Naive thymus-derived CD4-positive, alpha-beta T cell (primary cell): ENCODE results near the gene AKT1S1. TPM values are rescaled to one million over a fixed set of nuclear protein-coding genes. Genes with fewer than 3 reads are reported as not detected.
A peak's percentile ranks its signal among the peaks of the same experiment; 100 is the strongest.

ENCODE experiments used
- ATAC-seq: fragments of 150-1000 bp; cut with Tn5 transposase; 2 replicates; pipeline ENCODE4 v1.10.0; 2021; ENCODE audit warnings: mild to moderate bottlenecking, moderate library complexity
- CTCF ChIA-PET: fragments of 350-600 bp; sonication (Branson Sonifier 250); formaldehyde crosslinking; loops from one replicate; lab custom pipeline; 2021; ENCODE audit warnings: antibody characterized with exemption; lab: Charles Lee
- POLR2A ChIA-PET: fragments of 350-600 bp; sonication (Branson Sonifier 250); formaldehyde crosslinking; loops from one replicate; lab custom pipeline; 2021; ENCODE audit warnings: antibody characterized with exemption, inconsistent platforms; lab: Charles Lee
- DNase-seq, 9 donors: peaks; one replicate each; pipeline versions ENCODE4 v3.0.0 to v3.0.0-alpha.2; 2020 to 2022; ENCODE audit warnings: mixed read lengths in 1 of 9
- H3K27ac ChIP-seq: one replicate; pipeline ENCODE4 v1.7.0; 2013; ENCODE audit warnings: mild to moderate bottlenecking, low read depth, low read length, moderate library complexity
- H3K27me3 ChIP-seq, 2 donors: one replicate each; pipeline ENCODE4 v1.7.0; 2013; ENCODE audit warnings: low read length in 2 of 2, mild to moderate bottlenecking in 2 of 2, moderate library complexity in 2 of 2; ENCODE audit not compliant: control insufficient read depth in 2 of 2, insufficient read depth in 2 of 2
- H3K36me3 ChIP-seq, 3 experiments: 1 replicate in 2 of 3; 2 replicates in 1 of 3; pipeline ENCODE4 v1.7.0; 2013; ENCODE audit warnings: low read length in 3 of 3, mild to moderate bottlenecking in 3 of 3, moderate library complexity in 1 of 3; ENCODE audit not compliant: insufficient read depth in 3 of 3, control insufficient read depth in 2 of 3
- H3K4me1 ChIP-seq, 2 donors: one replicate each; pipeline ENCODE4 v1.7.0; 2013; ENCODE audit warnings: low read length in 2 of 2, mild to moderate bottlenecking in 2 of 2, moderate library complexity in 1 of 2; ENCODE audit not compliant: control insufficient read depth in 2 of 2, insufficient read depth in 2 of 2
- H3K4me3 ChIP-seq: 2 replicates; pipeline ENCODE4 v1.7.0; 2013; ENCODE audit warnings: mild to moderate bottlenecking, low read length
- H3K9me3 ChIP-seq, 3 experiments: 1 replicate in 2 of 3; 2 replicates in 1 of 3; pipeline ENCODE4 v1.7.0; 2013; ENCODE audit warnings: low read length in 3 of 3; ENCODE audit not compliant: control insufficient read depth in 2 of 3
- H3K27ac Mint-ChIP-seq, 9 donors: one replicate each; pipeline ENCODE4 v1.8.0; 2020 to 2022; ENCODE audit warnings: mixed read lengths in 9 of 9, mild to moderate bottlenecking in 8 of 9, moderate library complexity in 5 of 9, inconsistent platforms in 2 of 9
- H3K27me3 Mint-ChIP-seq, 5 donors: one replicate each; pipeline ENCODE4 v1.8.0; 2021 to 2022; ENCODE audit warnings: mixed read lengths in 5 of 5, mild to moderate bottlenecking in 1 of 5
- H3K36me3 Mint-ChIP-seq, 5 donors: one replicate each; pipeline ENCODE4 v1.8.0; 2020 to 2022; ENCODE audit warnings: mixed read lengths in 5 of 5, mild to moderate bottlenecking in 3 of 5, inconsistent platforms in 1 of 5
- H3K4me1 Mint-ChIP-seq, 7 donors: one replicate each; pipeline ENCODE4 v1.8.0; 2020 to 2022; ENCODE audit warnings: mixed read lengths in 7 of 7, mild to moderate bottlenecking in 3 of 7, inconsistent platforms in 1 of 7
- H3K4me3 Mint-ChIP-seq, 10 donors: one replicate each; pipeline ENCODE4 v1.8.0; 2020 to 2022; ENCODE audit warnings: mild to moderate bottlenecking in 10 of 10, mixed read lengths in 10 of 10, moderate library complexity in 6 of 10, inconsistent platforms in 2 of 10
- H3K9me3 Mint-ChIP-seq, 11 donors: one replicate each; pipeline ENCODE4 v1.8.0; 2020 to 2022; ENCODE audit warnings: mixed read lengths in 11 of 11, mild to moderate bottlenecking in 4 of 11, inconsistent platforms in 1 of 11, moderate library complexity in 1 of 11
- intact Hi-C, 2 donors: fragments of 100-400 bp; cut with micrococcal nuclease; formaldehyde crosslinking; loops; one replicate each; pipeline ENCODE4 v1.15.1; 2023
- polyA plus RNA-seq, 2 donors: library from polyadenylated mRNA; unstranded; fragments of 300-500 nt; fragmentation: Illumina TruSeq; gene quantifications; one replicate each; pipeline ENCODE4 v1.2.3, GENCODE V29; 2021
- total RNA-seq, 6 experiments: library from RNA in 5 of 6; stranded (reverse) in 5 of 6; gene quantifications; 1 replicate in 5 of 6; 2 replicates in 1 of 6; pipeline ENCODE4 v1.2.3 and lab custom pipeline; 2021 to 2026

The AKT1S1 gene
- total and polyA plus RNA-seq, 7 experiments from 2014 or later, result 4.7 to 25.7 (median 17.3) TPM

DNA sequence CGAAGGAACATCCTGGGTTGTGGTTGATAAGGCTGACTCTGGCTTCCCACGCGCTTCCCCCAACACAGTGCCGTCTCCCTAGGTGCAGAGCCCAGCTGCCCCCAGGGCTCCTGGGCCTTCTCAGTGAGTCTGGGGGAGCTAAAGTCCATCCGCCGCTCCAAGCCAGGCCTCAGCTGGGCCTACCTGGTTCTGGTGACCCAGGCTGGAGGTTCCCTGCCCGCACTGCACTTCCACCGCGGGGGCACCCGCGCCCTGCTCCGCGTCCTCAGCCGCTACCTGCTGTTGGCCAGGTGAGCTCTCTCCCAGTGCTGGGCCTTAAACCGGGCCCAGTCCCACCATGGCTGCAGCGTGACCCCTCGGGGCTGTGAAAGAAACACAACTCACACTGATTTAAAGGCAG lies 4.0 kb upstream of the AKT1S1 start:
- Histone ChIP-seq H3K36me3 (peaks cover 6 to 66% (median 33%) of the 10 kb centered on the region in 3 experiments), H3K27ac (no peak overlapping the region), H3K27me3 (no peaks in the 10 kb centered on the region), H3K9me3 (no peaks in the 10 kb centered on the region), H3K4me1 (peaks cover 11 to 14% of the 10 kb centered on the region in 2 donors), H3K4me3 (no peak overlapping the region)
- H3K4me3 Mint-ChIP-seq, result no peak overlapping the region
- peaks cover 0 to 27% (median 14%) of the 10 kb centered on the region in 5 donors for H3K36me3 Mint-ChIP-seq
- ATAC-seq, result no peak
- H3K27ac Mint-ChIP-seq, result peak overlapping the region in 1 of 9 donors; percentile 25
- DNase-seq, result no peak
- H3K9me3 Mint-ChIP-seq, result no peaks in the 10 kb centered on the region
- CTCF ChIA-PET, result no interaction called here
- H3K27me3 Mint-ChIP-seq, result no peaks in the 10 kb centered on the region
- POLR2A ChIA-PET, result no interaction called here
- intact Hi-C loops, result no loop called here
- peaks cover 15 to 17% (median 16%) of the 10 kb centered on the region in 7 donors for H3K4me1 Mint-ChIP-seq

DNA sequence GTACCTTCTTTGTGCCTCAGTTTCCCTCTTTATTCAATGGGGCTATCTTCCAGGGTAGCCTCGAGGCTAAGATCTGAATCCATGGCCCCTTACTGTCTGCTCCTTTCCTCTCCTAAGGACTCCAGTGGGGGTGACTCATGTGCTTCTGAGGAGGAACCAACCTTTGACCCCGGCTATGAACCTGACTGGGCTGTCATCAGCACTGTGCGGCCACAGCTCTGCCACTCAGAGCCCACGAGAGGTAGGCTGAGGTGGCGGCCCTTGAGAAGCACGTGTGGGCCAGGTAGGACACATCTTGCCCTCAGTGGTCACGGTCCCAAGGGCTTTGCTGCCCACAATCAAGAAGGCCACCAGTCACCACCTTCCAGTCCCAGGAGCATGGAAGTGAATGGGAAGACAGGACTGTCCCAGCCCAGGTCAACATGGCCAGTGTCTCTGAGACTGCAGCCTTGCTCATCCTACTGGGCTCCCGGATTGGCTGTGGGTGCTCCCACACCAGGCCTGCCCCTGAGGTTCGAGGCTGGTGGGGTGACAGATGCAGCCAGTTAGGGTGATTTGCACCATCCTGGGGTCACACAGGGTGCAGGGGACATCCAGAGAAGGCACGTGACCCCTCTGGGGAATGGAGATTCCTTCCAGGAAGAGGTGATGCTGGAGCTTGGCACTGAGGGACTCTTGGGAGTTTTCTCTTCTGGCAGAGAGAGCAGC lies 3.2 kb upstream of the AKT1S1 start:
- POLR2A ChIA-PET, result no interaction called here
- Mint-ChIP-seq H3K36me3 (peaks cover 0 to 25% (median 14%) of the 10 kb centered on the region in 5 donors), H3K9me3 (peaks cover 0 to 1% (median 0%) of the 10 kb centered on the region in 11 donors), H3K27me3 (no peaks in the 10 kb centered on the region), H3K27ac (peak overlapping the region in 3 of 9 donors; percentile 25 to 82 (median 61)), H3K4me1 (peaks cover 21 to 24% (median 23%) of the 10 kb centered on the region in 7 donors), H3K4me3 (peak overlapping the region in 2 of 10 donors; percentile 5 to 16)
- Histone ChIP-seq H3K9me3 (no peaks in the 10 kb centered on the region), H3K4me3 (no peak overlapping the region), H3K27me3 (no peaks in the 10 kb centered on the region), H3K36me3 (peaks cover 6 to 64% (median 33%) of the 10 kb centered on the region in 3 experiments), H3K4me1 (peaks cover 11 to 20% of the 10 kb centered on the region in 2 donors), H3K27ac (no peak overlapping the region)
- CTCF ChIA-PET, result interaction anchor here (0.7 kb wide), 1 partner anchor 1249 kb away, joined by 4 read pairs; no protein-coding TSS in a partner anchor
- DNase-seq (no peak), ATAC-seq (no peak)
- intact Hi-C loops, result no loop called here

DNA sequence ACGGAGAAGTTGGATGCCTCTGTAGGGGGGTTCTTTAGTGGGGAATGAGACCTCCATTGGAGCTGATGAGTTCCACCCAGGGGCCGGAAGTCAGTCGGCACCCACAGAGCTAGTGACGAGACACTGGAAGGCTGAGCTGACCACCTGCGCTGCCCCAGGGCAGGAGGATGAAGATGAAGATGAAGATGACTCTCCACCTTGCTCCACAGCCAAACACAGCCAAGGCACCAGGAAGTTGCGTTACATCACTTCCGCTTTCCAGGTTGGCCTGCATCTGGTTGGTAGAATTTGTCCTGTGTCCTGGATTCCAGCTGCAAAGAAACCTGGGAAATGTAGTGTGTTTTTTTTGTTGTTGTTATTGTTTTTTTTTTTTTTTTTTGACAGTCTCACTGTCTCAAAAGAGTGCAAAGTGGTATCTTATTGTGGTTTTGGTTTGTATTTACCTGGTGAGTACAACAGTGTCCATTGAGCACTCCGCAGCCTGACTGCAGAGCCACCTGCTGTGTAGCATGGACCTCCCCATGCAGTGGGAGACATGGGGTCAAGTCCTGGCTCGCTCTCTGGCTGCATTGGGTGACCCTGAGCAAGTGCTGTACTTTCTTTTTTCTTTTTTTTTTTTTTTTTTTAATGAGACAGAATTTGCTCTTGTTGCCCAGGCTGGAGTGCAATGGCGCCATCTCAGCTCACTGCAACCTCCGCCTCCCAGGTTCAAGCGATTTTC lies 2.2 kb upstream of the AKT1S1 start:
- DNase-seq, result no peak
- Mint-ChIP-seq H3K27me3 (no peaks in the 10 kb centered on the region), H3K4me1 (peaks cover 24 to 34% (median 28%) of the 10 kb centered on the region in 7 donors), H3K9me3 (peaks cover 0 to 1% (median 0%) of the 10 kb centered on the region in 11 donors), H3K36me3 (peaks cover 0 to 22% (median 9%) of the 10 kb centered on the region in 5 donors), H3K4me3 (peak overlapping the region in 2 of 10 donors; percentile 5 to 32), H3K27ac (peak overlapping the region in 2 of 9 donors; percentile 8 to 39)
- ChIA-PET CTCF (interaction anchor here (0.6 to 0.7 kb wide), 2 partner anchors 94 to 1250 kb away, joined by 3 to 4 read pairs; no protein-coding TSS in a partner anchor), POLR2A (interaction anchor here (0.6 to 0.8 kb wide), 2 partner anchors 29 to 65 kb away, joined by 3 read pairs; partner anchors contain the start of gene PTOV1)
- no peak for ATAC-seq
- H3K27ac ChIP-seq, result peak overlapping the region; percentile 15
- H3K9me3 ChIP-seq, result no peaks in the 10 kb centered on the region
- intact Hi-C loops, result loop anchor here (5.0 to 10.0 kb wide), 5 partner anchors 287 to 1257 kb away; partner anchors contain the start of genes DBP (in 1 of the 2) and PRR12 (in 1 of the 2)
- H3K27me3 ChIP-seq, result no peaks in the 10 kb centered on the region
- peaks cover 11 to 20% of the 10 kb centered on the region in 2 donors for H3K4me1 ChIP-seq
- no peak overlapping the region for H3K4me3 ChIP-seq
- H3K36me3 ChIP-seq, result peaks cover 6 to 58% (median 33%) of the 10 kb centered on the region in 3 experiments

DNA sequence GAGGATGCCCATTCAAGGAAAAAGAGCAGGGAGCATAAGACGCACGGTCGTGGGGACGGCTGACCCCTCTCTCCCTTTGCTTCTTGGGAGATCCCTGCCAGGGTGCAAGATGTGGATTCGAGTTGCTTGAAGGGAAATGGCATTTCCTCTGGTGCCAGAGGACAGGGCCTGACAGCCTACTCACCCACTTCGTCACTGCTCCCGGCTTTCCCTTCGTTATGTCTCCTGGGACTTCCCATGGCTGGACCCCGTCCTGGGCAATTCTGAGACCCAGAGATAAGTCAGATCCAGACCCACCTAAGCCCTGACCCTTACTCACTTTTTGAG lies 1.6 kb upstream of the AKT1S1 start:
- DNase-seq, result no peak
- H3K27me3 Mint-ChIP-seq, result no peaks in the 10 kb centered on the region
- H3K4me3 Mint-ChIP-seq, result no peak overlapping the region
- CTCF ChIA-PET, result interaction anchor here (0.6 kb wide), 1 partner anchor 93 kb away, joined by 3 read pairs; no protein-coding TSS in a partner anchor
- POLR2A ChIA-PET, result interaction anchor here (0.8 kb wide), 1 partner anchor 28 kb away, joined by 3 read pairs; the partner anchor contains the start of gene PTOV1
- peak overlapping the region in 2 of 9 donors; percentile 59 to 63 for H3K27ac Mint-ChIP-seq
- Histone ChIP-seq H3K9me3 (no peaks in the 10 kb centered on the region), H3K36me3 (peaks cover 6 to 51% (median 28%) of the 10 kb centered on the region in 3 experiments), H3K4me3 (no peak overlapping the region), H3K27ac (peak overlapping the region; percentile 97), H3K27me3 (no peaks in the 10 kb centered on the region), H3K4me1 (peaks cover 11 to 20% of the 10 kb centered on the region in 2 donors)
- no peak for ATAC-seq
- peaks cover 23 to 35% (median 28%) of the 10 kb centered on the region in 7 donors for H3K4me1 Mint-ChIP-seq
- H3K9me3 Mint-ChIP-seq, result peaks cover 0 to 1% (median 0%) of the 10 kb centered on the region in 11 donors
- H3K36me3 Mint-ChIP-seq, result peaks cover 0 to 22% (median 8%) of the 10 kb centered on the region in 5 donors
- intact Hi-C loops, result loop anchor here (5.0 to 10.0 kb wide), 5 partner anchors 286 to 1256 kb away; partner anchors contain the start of genes DBP (in 1 of the 2) and PRR12 (in 1 of the 2)

DNA sequence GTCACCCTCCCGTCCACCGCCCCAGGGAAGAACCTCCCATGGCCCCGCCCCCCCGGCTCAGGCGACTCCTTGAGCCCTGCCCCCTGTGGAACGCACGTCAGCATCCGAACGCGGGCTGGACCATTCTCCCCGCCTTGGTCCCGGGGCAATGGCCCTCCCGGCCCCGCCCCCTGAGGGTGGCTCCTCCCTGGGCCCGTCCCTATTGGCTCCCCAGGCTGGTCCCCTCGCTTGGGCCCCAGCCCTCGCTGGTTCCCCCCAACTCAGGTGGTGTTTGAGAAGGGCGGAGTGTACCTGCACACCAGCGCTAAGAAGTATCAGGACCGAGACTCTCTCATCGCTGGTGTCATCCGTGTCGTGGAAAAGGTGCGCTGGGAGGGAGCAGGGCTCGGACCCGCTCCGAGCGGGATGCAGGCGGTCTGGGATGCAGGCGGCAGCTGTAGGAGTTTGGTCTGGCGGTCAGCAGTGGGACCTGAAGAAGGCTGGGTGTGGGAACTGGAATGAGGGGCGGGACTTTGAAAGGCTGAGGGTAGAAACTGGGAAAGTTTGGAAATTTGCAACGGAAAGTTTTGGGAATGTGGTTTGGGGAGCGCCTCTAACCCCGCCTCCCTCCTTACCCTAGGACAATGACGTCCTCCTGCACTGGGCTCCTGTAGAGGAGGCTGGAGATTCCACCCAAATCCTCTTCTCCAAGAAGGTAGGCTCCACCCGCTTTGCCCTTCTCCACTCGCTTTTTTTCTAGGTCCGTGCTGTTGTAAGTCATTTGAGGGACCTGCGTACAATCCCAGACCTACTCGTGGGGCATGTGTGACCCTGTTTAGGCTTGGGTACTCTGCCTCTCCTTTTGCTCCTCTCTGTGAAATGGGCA lies 956 bp upstream of the AKT1S1 start:
- intact Hi-C loops, result loop anchor here (1.0 to 10.0 kb wide), 25 partner anchors 9 to 1545 kb away; partner anchors contain the start of genes ATF5 (in 2 of the 2), NUP62 (in 2 of the 2), ALDH16A1 (in 1 of the 2) and BCL2L12 (in 1 of the 2)
- Histone ChIP-seq H3K27ac (peak overlapping the region; percentile 97), H3K4me1 (peaks cover 11 to 20% of the 10 kb centered on the region in 2 donors), H3K36me3 (peaks cover 6 to 45% (median 24%) of the 10 kb centered on the region in 3 experiments), H3K9me3 (no peaks in the 10 kb centered on the region), H3K27me3 (no peaks in the 10 kb centered on the region), H3K4me3 (peak overlapping the region; percentile 88)
- Mint-ChIP-seq H3K4me3 (no peak overlapping the region), H3K4me1 (peaks cover 23 to 35% (median 28%) of the 10 kb centered on the region in 7 donors), H3K27me3 (no peaks in the 10 kb centered on the region), H3K27ac (no peak overlapping the region), H3K36me3 (peaks cover 0 to 17% (median 6%) of the 10 kb centered on the region in 5 donors), H3K9me3 (peaks cover 0 to 1% (median 0%) of the 10 kb centered on the region in 11 donors)
- CTCF ChIA-PET, result interaction anchor here (0.6 to 1.6 kb wide), 2 partner anchors 65 to 92 kb away, joined by 3 read pairs; partner anchors contain the start of gene FUZ
- DNase-seq (peak; percentile 94 to 99 (median 96)), ATAC-seq (peak; percentile 77)
- POLR2A ChIA-PET, result interaction anchor here (1.0 to 3.7 kb wide), 14 partner anchors 10 to 389 kb away, joined by 4 to 47 read pairs (median 7); partner anchors contain the start of genes AP2A1, ATF5, BCL2L12 and FUZ
